SK-N-SH (cell line): Measurements from ENCODE around the gene GHRL. TPM values are rescaled to one million over a fixed set of nuclear protein-coding genes. Genes with fewer than 3 reads are reported as not detected.

Source experiments
- CTCF ChIA-PET: fragments of 300-600, 350-600 bp; formaldehyde crosslinking; extraction: SDS; loops from one replicate; lab custom pipeline; 2021; lab: Yijun Ruan, JAX
- POLR2A ChIA-PET: fragments of 350-600 bp; sonication (Branson Sonifier 250); formaldehyde crosslinking; extraction: SDS; loops from one replicate; lab custom pipeline; 2020; ENCODE audit warnings: antibody characterized with exemption, inconsistent platforms; lab: Yijun Ruan, JAX
- DNase-seq: peaks from one replicate; pipeline ENCODE4 v3.0.0; 2012
- H2AFZ ChIP-seq: fragments of 200-600 bp; sonication (generic); 2 replicates; pipeline ENCODE4 v1.8.1; 2016; ENCODE audit warnings: antibody characterized with exemption, mild to moderate bottlenecking, low read depth
- H3F3A ChIP-seq: fragments of 200-600 bp; sonication (generic); replicated peaks from 2 replicates; pipeline ENCODE3; 2016; ENCODE audit warnings: antibody characterized with exemption, mild to moderate bottlenecking; ENCODE audit not compliant: insufficient read depth
- H3K27ac ChIP-seq, 2 experiments: fragments of 200-500 bp in 1 of 2; fragments of 200-600 bp in 1 of 2; sonication (Bioruptor generic) in 1 of 2; sonication (generic), shearing (Covaris generic) in 1 of 2; 2 replicates each; pipeline versions ENCODE4 v1.5.1 to v1.6.1; 2014 to 2016; ENCODE audit warnings: low read depth in 2 of 2, inconsistent platforms in 1 of 2, low read length in 1 of 2, mild to moderate bottlenecking in 1 of 2, mixed read lengths in 1 of 2
- H3K27me3 ChIP-seq: fragments of 200-600 bp; sonication (generic), shearing (Covaris generic); 2 replicates; pipeline ENCODE4 v1.6.1; 2016; ENCODE audit warnings: mixed run types; ENCODE audit not compliant: insufficient read depth
- H3K36me3 ChIP-seq, 2 experiments: fragments of 200-500 bp in 1 of 2; fragments of 200-600 bp in 1 of 2; sonication (Bioruptor generic) in 1 of 2; sonication (generic) in 1 of 2; replicated peaks in 1 of 2; 2 replicates each; pipeline versions ENCODE3 to v1.5.1; 2014 to 2016; ENCODE audit warnings: low read length in 1 of 2, mild to moderate bottlenecking in 1 of 2; ENCODE audit not compliant: insufficient read depth in 2 of 2, control insufficient read depth in 1 of 2
- H3K4me1 ChIP-seq, 2 experiments: fragments of 200-500 bp in 1 of 2; fragments of 200-600 bp in 1 of 2; sonication (Bioruptor generic) in 1 of 2; sonication (generic), shearing (Covaris generic) in 1 of 2; 2 replicates each; pipeline versions ENCODE4 v1.5.1 to v1.6.1; 2014 to 2016; ENCODE audit warnings: low read depth in 1 of 2, low read length in 1 of 2, mixed run types in 1 of 2; ENCODE audit not compliant: insufficient read depth in 2 of 2, control insufficient read depth in 1 of 2
- H3K4me2 ChIP-seq: fragments of 200-600 bp; sonication (generic), shearing (Covaris generic); 2 replicates; pipeline ENCODE4 v1.6.1; 2017; ENCODE audit warnings: mixed run types
- H3K4me3 ChIP-seq, 2 experiments: fragments of 200-500 bp in 1 of 2; fragments of 200-600 bp in 1 of 2; sonication (Bioruptor generic) in 1 of 2; sonication (generic), shearing (Covaris generic) in 1 of 2; 2 replicates each; pipeline versions ENCODE4 v1.5.1 to v1.8.1; 2014 to 2016; ENCODE audit warnings: low read depth in 2 of 2, inconsistent platforms in 1 of 2, low read length in 1 of 2, mild to moderate bottlenecking in 1 of 2, mixed read lengths in 1 of 2, moderate library complexity in 1 of 2
- H3K79me2 ChIP-seq: fragments of 200-600 bp; sonication (generic); 2 replicates; pipeline ENCODE4 v1.8.1; 2017; ENCODE audit warnings: mild to moderate bottlenecking; ENCODE audit not compliant: insufficient read depth
- H3K9ac ChIP-seq: fragments of 200-600 bp; sonication (generic); 2 replicates; pipeline ENCODE4 v1.6.1; 2017; ENCODE audit warnings: mixed run types
- H3K9me2 ChIP-seq: fragments of 200-600 bp; sonication (generic); 2 replicates; pipeline ENCODE4 v1.6.1; 2017; ENCODE audit warnings: mixed run types
- H3K9me3 ChIP-seq: fragments of 200-600 bp; sonication (generic); 2 replicates; pipeline ENCODE4 v1.6.1; 2017; ENCODE audit warnings: mixed run types, mild to moderate bottlenecking, moderate library complexity
- H4K20me1 ChIP-seq: fragments of 200-600 bp; sonication (generic); 2 replicates; pipeline ENCODE4 v1.6.1; 2017; ENCODE audit warnings: mild to moderate bottlenecking, mixed run types; ENCODE audit not compliant: insufficient read depth
- CHD2 ChIP-seq: fragments of 150-350 bp; IDR thresholded peaks from 2 replicates; pipeline ENCODE4 v1.6.1; 2018; ENCODE audit warnings: low read length; ENCODE audit not compliant: partially characterized antibody
- ELF1 ChIP-seq: IDR thresholded peaks from 2 replicates; pipeline ENCODE4 v1.4.0; 2012
- FOSL2 ChIP-seq: IDR thresholded peaks from 2 replicates; pipeline ENCODE4 v1.4.0; 2012; ENCODE audit warnings: low read depth, mild to moderate bottlenecking, moderate library complexity, borderline replicate concordance
- FOXM1 ChIP-seq: IDR thresholded peaks from 2 replicates; pipeline ENCODE4 v1.4.0; 2012; ENCODE audit warnings: low read depth, mild to moderate bottlenecking
- GATA2 ChIP-seq: sonication (generic); formaldehyde crosslinking; IDR thresholded peaks from 2 replicates; pipeline ENCODE4 v1.5.0; 2020; ENCODE audit warnings: mild to moderate bottlenecking, missing genetic modification reagents
- IRF3 ChIP-seq: fragments of 150-350 bp; IDR thresholded peaks from 2 replicates; pipeline ENCODE4 v1.6.1; 2016; ENCODE audit warnings: mild to moderate bottlenecking, low read depth, low read length
- JUND ChIP-seq: IDR thresholded peaks from 2 replicates; pipeline ENCODE4 v1.4.0; 2012
- MEF2A ChIP-seq: IDR thresholded peaks from 2 replicates; pipeline ENCODE4 v1.4.0; 2012; ENCODE audit warnings: low read depth, borderline replicate concordance
- MXI1 ChIP-seq: IDR thresholded peaks from 2 replicates; pipeline ENCODE4 v1.6.1; 2012; ENCODE audit warnings: mild to moderate bottlenecking, low read depth, low read length, improper control_type of control experiment
- NRF1 ChIP-seq: IDR thresholded peaks from 2 replicates; pipeline ENCODE4 v1.6.1; 2012; ENCODE audit warnings: low read depth, mild to moderate bottlenecking, low read length
- PBX3 ChIP-seq: IDR thresholded peaks from 2 replicates; pipeline ENCODE4; 2012
- RAD21 ChIP-seq: IDR thresholded peaks from 2 replicates; pipeline ENCODE4 v1.6.1; 2012; ENCODE audit warnings: mild to moderate bottlenecking, low read length
- RFX5 ChIP-seq: IDR thresholded peaks from 2 replicates; pipeline ENCODE4 v1.6.1; 2012; ENCODE audit warnings: mild to moderate bottlenecking, improper control_type of control experiment, low read length
- TAF1 ChIP-seq: IDR thresholded peaks from 2 replicates; pipeline ENCODE4 v1.6.1; 2012; ENCODE audit warnings: low read depth, mild to moderate bottlenecking, low read length, moderate library complexity, borderline replicate concordance
- TEAD4 ChIP-seq: IDR thresholded peaks from 2 replicates; pipeline ENCODE4 v1.4.0; 2012; ENCODE audit warnings: mild to moderate bottlenecking, borderline replicate concordance; ENCODE audit not compliant: insufficient read depth
- WGBS: methylation state at CpG from one replicate; pipeline ENCODE4 v1.1.6; 2017; ENCODE audit warnings: low lambda C conversion rate; 5-methylcytosine and 5-hydroxymethylcytosine counted together
- polyA plus RNA-seq, 3 experiments: library from polyadenylated mRNA; depleted of rRNA; stranded (reverse); fragments of >200 nt; gene quantifications; 2 replicates each; pipeline ENCODE4 v1.2.3, GENCODE V29; 2012
- TF ChIP-seq, protein P1 (sequence below): fragments of 150-350 bp; IDR thresholded peaks from 2 replicates; pipeline ENCODE4 v1.6.1; 2017; ENCODE audit warnings: antibody characterized with exemption, low read length, low read depth, borderline replicate concordance
- TF ChIP-seq, protein P2 (sequence below): IDR thresholded peaks from 2 replicates; pipeline ENCODE4 v1.6.1; 2012; ENCODE audit warnings: mild to moderate bottlenecking, low read depth, low read length, moderate library complexity

Gene GHRL
- polyA plus RNA-seq, 1 of the 3 experiments (the other 2 are of a cell fraction): not detected

DNA sequence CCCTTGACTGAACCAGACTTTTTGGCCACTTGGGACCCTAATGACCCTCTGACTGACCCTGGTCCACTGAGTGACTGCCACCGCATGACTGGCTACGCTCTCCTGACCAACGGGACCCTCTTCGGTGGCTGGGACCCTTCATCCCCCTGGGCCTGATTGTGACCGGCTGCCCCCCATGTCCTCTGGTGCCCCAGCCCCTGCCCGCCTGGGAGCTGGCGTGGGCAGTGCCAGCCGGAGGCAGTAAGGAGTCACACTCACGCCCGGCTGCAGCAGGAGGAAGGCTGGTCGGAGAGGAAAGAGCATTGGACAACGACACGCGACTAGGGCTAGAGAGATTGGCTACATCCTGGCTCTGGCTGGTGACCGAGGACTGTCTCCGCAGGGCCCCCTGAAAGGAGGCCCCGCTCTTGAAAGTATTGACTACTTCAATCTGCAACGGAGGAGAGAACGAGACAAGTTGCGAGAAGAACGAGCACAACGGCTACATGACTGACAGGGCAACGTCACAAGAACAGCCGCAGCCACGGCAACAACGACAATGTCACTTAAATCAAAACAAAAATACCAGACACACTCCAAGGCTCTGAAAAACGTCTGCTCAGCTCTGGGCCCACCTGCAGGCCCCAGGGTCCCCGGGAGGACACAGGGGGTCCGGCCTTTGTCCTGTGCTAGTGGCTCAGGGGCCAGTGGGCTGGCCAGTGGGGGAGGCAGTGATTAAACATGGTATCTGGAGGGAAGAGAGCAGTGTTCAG lies 43.3 kb upstream of the GHRL start:
- no peak for DNase-seq

GRCh38 chr3:10335190-10335738 lies 42.5 kb upstream of the GHRL start:
- Histone ChIP-seq H3K4me1 (no peaks in the 10 kb centered on the region), H2AFZ (no peak overlapping the region), H3K9me2 (no peaks in the 10 kb centered on the region), H3K4me3 (no peak overlapping the region), H3K27me3 (peaks cover 24% of the 10 kb centered on the region; the same call in 1 of the 2 replicates), H3F3A (no peaks in the 10 kb centered on the region), H3K9me3 (no peaks in the 10 kb centered on the region), H3K79me2 (no peaks in the 10 kb centered on the region), H3K27ac (no peak overlapping the region), H3K9ac (no peak overlapping the region), H4K20me1 (no peaks in the 10 kb centered on the region), H3K36me3 (no peaks in the 10 kb centered on the region), H3K4me2 (no peak overlapping the region)
- 25% methylated on average over 2 of the region's 4 CpGs for WGBS
- ChIA-PET POLR2A (no interaction called here), CTCF (interaction anchor here (0.8 to 2.7 kb wide), 3 partner anchors 9 to 27 kb away, joined by 3 to 19 read pairs (median 3); partner anchors contain the start of gene SEC13)
- DNase-seq: no peak
- TF ChIP-seq, protein P1, sequence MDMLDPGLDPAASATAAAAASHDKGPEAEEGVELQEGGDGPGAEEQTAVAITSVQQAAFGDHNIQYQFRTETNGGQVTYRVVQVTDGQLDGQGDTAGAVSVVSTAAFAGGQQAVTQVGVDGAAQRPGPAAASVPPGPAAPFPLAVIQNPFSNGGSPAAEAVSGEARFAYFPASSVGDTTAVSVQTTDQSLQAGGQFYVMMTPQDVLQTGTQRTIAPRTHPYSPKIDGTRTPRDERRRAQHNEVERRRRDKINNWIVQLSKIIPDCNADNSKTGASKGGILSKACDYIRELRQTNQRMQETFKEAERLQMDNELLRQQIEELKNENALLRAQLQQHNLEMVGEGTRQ: no peak
- TF ChIP-seq FOXM1 (no peak), MXI1 (no peak), PBX3 (no peak), RAD21 (no peak), RFX5 (no peak), TAF1 (no peak)

More for the DNA sequence above, 43.3 kb upstream of the GHRL start:
- H3K4me2 ChIP-seq: no peak overlapping the region
- H3K4me3 ChIP-seq: no peak overlapping the region
- POLR2A ChIA-PET: no interaction called here
- no peak overlapping the region for H3K27ac ChIP-seq
- 78% methylated on average over 26 of the region's 29 CpGs for WGBS
- H3K36me3 ChIP-seq: no peaks in the 10 kb centered on the region
- no peaks in the 10 kb centered on the region for H3K9me2 ChIP-seq
- no peaks in the 10 kb centered on the region for H4K20me1 ChIP-seq
- H3K79me2 ChIP-seq: no peaks in the 10 kb centered on the region
- no peaks in the 10 kb centered on the region for H3K4me1 ChIP-seq
- peaks cover 20% of the 10 kb centered on the region; the same call in 1 of the 2 replicates for H3K27me3 ChIP-seq
- H3K9me3 ChIP-seq: no peaks in the 10 kb centered on the region
- no peaks in the 10 kb centered on the region for H3F3A ChIP-seq
- no peak overlapping the region for H3K9ac ChIP-seq
- TF ChIP-seq NRF1: no peak
- no peak for TF ChIP-seq CHD2
- TF ChIP-seq FOSL2: no peak
- no peak for TF ChIP-seq IRF3
- TF ChIP-seq, protein P2, sequence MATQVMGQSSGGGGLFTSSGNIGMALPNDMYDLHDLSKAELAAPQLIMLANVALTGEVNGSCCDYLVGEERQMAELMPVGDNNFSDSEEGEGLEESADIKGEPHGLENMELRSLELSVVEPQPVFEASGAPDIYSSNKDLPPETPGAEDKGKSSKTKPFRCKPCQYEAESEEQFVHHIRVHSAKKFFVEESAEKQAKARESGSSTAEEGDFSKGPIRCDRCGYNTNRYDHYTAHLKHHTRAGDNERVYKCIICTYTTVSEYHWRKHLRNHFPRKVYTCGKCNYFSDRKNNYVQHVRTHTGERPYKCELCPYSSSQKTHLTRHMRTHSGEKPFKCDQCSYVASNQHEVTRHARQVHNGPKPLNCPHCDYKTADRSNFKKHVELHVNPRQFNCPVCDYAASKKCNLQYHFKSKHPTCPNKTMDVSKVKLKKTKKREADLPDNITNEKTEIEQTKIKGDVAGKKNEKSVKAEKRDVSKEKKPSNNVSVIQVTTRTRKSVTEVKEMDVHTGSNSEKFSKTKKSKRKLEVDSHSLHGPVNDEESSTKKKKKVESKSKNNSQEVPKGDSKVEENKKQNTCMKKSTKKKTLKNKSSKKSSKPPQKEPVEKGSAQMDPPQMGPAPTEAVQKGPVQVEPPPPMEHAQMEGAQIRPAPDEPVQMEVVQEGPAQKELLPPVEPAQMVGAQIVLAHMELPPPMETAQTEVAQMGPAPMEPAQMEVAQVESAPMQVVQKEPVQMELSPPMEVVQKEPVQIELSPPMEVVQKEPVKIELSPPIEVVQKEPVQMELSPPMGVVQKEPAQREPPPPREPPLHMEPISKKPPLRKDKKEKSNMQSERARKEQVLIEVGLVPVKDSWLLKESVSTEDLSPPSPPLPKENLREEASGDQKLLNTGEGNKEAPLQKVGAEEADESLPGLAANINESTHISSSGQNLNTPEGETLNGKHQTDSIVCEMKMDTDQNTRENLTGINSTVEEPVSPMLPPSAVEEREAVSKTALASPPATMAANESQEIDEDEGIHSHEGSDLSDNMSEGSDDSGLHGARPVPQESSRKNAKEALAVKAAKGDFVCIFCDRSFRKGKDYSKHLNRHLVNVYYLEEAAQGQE: no peak
- TF ChIP-seq GATA2 (CRISPR knock-in tag): no peak
- no peak for TF ChIP-seq JUND
- no peak for TF ChIP-seq MEF2A
- TF ChIP-seq ELF1: no peak
- no peak for TF ChIP-seq TEAD4
- CTCF ChIA-PET: interaction anchor here (2.7 kb wide), 1 partner anchor 8 kb away, joined by 19 read pairs; no protein-coding TSS in a partner anchor
- H2AFZ ChIP-seq: no peak overlapping the region
